Measurements from ENCODE around the gene MFSD12.
"Not testable (repeated sequence)": the region's sequence is repeated elsewhere in the genome, so short reads cannot be mapped to it uniquely, and the experiment has no call there.

Gene MFSD12

GRCh38 chr19:3585301-3586126 is 28.1 kb upstream of the MFSD12 start, which contains the start of gene GIPC3:
GIPC3 (plus strand) TSS chr19:3585478; CDS start chr19:3585598, 120 bp downstream.
- TF ChIP-seq, protein P1, sequence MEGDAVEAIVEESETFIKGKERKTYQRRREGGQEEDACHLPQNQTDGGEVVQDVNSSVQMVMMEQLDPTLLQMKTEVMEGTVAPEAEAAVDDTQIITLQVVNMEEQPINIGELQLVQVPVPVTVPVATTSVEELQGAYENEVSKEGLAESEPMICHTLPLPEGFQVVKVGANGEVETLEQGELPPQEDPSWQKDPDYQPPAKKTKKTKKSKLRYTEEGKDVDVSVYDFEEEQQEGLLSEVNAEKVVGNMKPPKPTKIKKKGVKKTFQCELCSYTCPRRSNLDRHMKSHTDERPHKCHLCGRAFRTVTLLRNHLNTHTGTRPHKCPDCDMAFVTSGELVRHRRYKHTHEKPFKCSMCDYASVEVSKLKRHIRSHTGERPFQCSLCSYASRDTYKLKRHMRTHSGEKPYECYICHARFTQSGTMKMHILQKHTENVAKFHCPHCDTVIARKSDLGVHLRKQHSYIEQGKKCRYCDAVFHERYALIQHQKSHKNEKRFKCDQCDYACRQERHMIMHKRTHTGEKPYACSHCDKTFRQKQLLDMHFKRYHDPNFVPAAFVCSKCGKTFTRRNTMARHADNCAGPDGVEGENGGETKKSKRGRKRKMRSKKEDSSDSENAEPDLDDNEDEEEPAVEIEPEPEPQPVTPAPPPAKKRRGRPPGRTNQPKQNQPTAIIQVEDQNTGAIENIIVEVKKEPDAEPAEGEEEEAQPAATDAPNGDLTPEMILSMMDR (IDR thresholded peaks at IDR 0.05; ENCODE audit: extremely low read depth, missing control alignments), result no peak
- DNase-seq (ENCODE audit: low spot score), result peak; percentile 47

DNA sequence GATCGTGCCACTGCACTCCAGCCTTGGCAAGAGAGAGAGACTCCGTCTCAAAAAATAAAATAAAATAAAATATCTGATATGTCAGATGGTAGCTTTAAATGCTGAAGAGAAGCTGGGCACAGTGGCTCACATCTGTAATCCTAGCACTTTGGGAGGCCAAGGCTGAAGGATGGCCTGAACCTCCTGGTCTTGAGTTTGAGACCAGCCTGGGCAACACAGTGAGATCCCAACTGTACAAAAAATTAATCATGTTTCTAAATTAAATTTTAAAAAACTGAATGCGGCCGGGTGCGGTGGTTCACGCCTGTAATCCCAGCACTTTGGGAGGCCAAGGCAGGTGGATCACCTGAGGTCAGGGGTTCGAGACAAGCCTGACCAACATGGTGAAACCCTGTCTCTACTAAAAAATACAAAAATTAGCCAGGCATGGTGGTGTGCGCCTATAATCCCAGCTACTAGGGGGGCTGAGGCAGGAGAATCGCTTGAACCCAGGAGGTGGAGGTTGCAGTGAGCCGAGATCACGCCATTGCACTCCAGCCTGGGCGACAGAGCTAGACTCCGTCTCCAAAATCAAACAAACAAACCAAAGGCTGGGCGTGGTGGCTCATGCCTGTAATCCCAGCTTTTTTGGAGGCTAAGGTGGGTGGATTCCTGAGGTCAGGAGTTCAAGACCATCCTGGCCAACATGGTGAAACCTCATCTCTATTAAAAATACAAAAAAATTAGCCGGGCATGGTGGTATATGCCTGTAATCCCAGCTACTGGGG is 26.8 kb upstream of the MFSD12 start:
- not testable (repeated sequence) for DNase-seq (ENCODE audit: low spot score)

DNA sequence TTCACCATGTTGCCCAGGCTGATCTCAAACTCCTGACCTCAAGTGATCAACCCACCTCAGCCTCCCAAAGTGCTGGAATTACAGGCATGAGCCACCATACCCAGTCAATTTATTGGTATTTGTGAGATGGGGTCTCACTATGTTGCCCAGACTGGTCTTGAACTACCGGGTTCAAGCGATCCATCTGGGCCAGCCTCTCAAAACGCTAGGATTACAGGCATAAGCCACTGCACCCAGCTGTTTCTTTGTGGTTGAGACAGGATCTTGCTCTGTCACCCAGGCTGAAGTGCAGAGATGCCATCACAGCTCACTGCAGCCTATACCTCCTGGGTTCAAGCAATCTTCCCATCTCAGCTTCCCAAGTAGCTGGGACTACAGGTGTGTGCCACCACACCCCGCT is 24.4 kb upstream of the MFSD12 start:
- not testable (repeated sequence) for DNase-seq (ENCODE audit: low spot score)

GRCh38 chr19:3580156-3580934 is 23.0 kb upstream of the MFSD12 start:
- DNase-seq (ENCODE audit: low spot score), result no peak
- TF ChIP-seq, protein P1 (IDR thresholded peaks at IDR 0.05; ENCODE audit: extremely low read depth, missing control alignments), result no peak

- TF ChIP-seq, protein P1 (IDR thresholded peaks at IDR 0.05; ENCODE audit: extremely low read depth, missing control alignments), result no peak
- no peak for DNase-seq (ENCODE audit: low spot score)
These were observed 21.0 kb upstream of the MFSD12 start for GRCh38 chr19:3578390-3578789.

DNA sequence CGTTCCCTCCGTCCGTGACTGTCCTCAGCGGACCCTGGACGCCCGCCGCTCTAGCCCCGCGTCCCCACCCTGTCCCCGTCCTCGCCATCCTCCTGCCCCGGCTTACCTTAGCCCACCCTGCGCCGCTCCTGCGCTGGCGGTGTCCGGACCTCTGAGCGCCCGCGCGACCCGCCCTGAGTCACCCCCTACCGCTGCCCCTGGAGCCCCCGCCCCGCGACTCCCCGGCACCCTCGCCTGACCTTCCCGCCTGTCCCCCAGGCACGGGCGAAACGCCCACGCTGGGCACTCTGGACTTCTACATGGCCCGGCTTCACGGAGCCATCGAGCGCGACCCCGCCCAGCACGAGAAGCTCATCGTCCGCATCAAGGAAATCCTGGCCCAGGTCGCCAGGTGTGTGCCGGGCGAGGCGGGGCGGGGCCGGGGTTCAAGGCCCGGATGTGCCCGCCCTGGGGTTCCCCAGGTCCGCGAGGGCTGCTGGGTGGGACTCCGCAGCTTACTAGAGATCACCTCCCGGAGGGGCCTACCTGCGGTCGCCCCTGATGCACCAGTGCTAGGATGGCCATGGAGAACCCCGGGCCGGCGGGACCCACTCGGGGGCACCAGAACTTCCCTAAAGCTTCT is 20.4 kb upstream of the MFSD12 start:
- TF ChIP-seq, protein P1 (IDR thresholded peaks at IDR 0.05; ENCODE audit: extremely low read depth, missing control alignments), result no peak
- peak; percentile 14 for DNase-seq (ENCODE audit: low spot score)

DNA sequence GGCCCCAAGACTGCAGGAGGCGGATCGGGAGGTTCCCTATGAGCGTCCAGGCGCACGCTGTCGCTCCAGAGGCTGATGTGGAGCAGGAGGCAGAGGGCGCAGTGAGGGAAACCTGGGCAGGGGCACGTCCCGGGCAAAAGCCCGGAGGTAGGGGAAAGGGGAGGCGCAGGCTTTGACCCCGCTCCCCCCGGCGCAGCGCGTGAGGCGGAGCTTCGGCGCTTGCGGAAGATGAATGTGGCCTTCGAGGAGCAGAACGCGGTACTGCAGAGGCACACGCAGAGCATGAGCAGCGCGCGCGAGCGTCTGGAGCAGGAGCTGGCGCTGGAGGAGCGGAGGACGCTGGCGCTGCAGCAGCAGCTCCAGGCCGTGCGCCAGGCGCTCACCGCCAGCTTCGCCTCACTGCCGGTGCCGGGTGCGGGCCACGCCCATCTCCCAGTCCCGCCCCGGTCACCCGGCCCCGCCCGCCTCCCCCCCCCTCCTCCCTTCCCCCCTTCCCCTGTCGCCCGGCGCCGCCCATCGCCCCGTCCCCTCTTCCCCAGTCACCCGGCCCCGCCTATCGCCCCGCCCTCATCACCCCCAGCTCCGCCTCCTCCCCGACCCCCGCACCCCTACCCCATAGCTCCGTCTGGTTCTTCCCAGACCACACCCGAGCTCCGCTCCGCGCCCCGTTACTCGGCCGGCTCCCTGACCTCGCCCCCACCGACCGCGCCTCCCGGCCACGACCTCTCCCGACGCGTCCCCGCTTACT is 19.5 kb upstream of the MFSD12 start:
- DNase-seq (ENCODE audit: low spot score), result peak; percentile 44
- TF ChIP-seq, protein P1 (IDR thresholded peaks at IDR 0.05; ENCODE audit: extremely low read depth, missing control alignments), result no peak

All from GM20000 (cell line).